ENCODE results near the gene ARHGEF28.

Gene ARHGEF28

DNA sequence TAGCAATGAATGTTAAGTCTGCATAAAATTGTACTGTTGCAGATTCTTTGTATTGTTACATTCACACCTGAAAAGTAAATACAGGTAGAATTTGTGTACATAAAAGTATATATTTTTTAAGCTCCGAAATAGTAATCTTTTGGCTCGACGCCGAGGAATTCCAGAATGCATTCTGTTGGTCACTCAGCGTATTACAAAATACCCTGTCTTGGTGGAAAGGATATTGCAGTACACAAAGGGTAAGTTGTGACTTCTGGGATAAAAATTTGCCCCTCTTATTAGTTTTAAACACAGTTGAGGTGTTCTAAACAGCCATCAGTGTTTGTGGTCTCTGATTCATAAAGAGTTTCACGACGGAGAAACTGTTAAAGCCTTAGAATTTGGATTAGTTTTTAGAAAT is 257.6 kb downstream of the ARHGEF28 start:
- TF ChIP-seq TAF1 (IDR thresholded peaks at IDR 0.05; ENCODE audit: borderline replicate concordance, insufficient read depth, low read length) (no peak), SIN3A (IDR thresholded peaks at IDR 0.05; ENCODE audit: borderline replicate concordance, insufficient read depth, low read length) (no peak), FOXP2 (optimal IDR thresholded peaks at IDR 0.05; ENCODE audit: borderline replicate concordance, extremely low read depth, extremely low read length, insufficient read depth) (no peak), POLR2AphosphoS5 (IDR thresholded peaks at IDR 0.05; ENCODE audit: low read depth, low read length) (no peak)

DNA sequence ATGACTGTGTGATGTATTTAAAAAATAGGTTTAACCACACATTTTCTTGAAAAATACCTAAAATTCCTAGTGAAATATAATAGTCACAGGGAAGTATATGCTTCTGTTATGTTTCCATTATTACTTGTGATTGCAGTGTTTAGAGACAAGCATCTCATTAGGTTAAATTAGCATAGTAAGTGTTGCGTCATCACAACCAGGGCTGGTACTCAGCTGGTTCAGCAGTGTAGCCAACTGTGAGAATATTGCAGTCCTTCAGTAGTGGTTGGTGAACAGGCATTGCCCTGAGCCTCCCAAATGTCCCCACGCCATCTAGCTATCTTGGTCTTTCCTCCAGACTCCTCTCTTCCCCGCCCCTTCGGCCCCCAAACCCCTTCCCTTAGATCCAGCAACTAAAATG is 261.7 kb downstream of the ARHGEF28 start:
- TF ChIP-seq TAF1 (IDR thresholded peaks at IDR 0.05; ENCODE audit: borderline replicate concordance, insufficient read depth, low read length) (no peak), FOXP2 (optimal IDR thresholded peaks at IDR 0.05; ENCODE audit: borderline replicate concordance, extremely low read depth, extremely low read length, insufficient read depth) (no peak), SIN3A (IDR thresholded peaks at IDR 0.05; ENCODE audit: borderline replicate concordance, insufficient read depth, low read length) (no peak), REST (IDR thresholded peaks at IDR 0.05; ENCODE audit: insufficient read depth in 1 of 2, low read depth in 2 of 2, low read length in 2 of 2) (no peak), POLR2AphosphoS5 (IDR thresholded peaks at IDR 0.05; ENCODE audit: low read depth, low read length) (no peak)

DNA sequence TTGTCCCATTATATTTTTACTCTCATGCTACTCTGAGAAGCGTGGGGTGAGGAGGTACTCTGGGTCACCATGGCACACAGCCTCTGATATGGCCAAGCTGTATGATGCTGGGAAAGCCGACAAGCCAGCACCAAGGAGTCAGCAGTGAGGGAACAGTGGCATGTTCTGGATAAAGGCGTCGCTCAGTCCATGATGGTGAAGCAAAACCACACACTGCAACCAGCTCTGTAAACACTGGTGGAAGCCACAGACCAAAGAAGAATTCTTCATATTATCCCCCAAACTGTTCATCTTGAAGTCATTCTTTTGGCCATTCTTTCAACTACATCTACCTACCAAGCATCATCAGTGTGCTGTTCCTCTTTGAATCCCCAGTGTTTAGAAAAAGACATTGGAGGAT is 264.6 kb downstream of the ARHGEF28 start:
- TF ChIP-seq FOXP2 (optimal IDR thresholded peaks at IDR 0.05; ENCODE audit: borderline replicate concordance, extremely low read depth, extremely low read length, insufficient read depth) (no peak), REST (IDR thresholded peaks at IDR 0.05; ENCODE audit: insufficient read depth in 1 of 2, low read depth in 2 of 2, low read length in 2 of 2) (no peak), TAF1 (IDR thresholded peaks at IDR 0.05; ENCODE audit: borderline replicate concordance, insufficient read depth, low read length) (no peak), POLR2AphosphoS5 (IDR thresholded peaks at IDR 0.05; ENCODE audit: low read depth, low read length) (no peak), SIN3A (IDR thresholded peaks at IDR 0.05; ENCODE audit: borderline replicate concordance, insufficient read depth, low read length) (no peak)

DNA sequence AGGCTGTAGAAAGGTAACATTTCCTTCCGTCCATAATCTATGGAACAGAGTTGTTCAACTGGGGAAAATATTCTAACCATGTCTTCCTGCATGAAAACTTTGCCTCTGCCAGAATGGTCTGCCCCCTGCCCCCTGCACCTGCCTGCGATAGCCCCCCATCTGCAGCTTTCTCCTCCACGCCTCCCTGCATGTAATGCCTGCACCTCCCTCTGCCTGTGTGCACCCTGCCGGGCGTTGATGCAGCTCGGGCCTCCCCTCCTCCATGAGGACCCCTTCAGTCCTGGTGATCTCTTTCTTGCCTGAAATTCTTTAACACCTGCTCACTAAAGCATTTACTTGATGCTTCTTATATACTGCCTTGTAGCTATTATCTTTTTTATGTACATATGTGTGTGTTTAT is 266.2 kb downstream of the ARHGEF28 start:
- TF ChIP-seq TAF1 (IDR thresholded peaks at IDR 0.05; ENCODE audit: borderline replicate concordance, insufficient read depth, low read length) = no peak
- TF ChIP-seq FOXP2 (optimal IDR thresholded peaks at IDR 0.05; ENCODE audit: borderline replicate concordance, extremely low read depth, extremely low read length, insufficient read depth) = no peak
- no peak for TF ChIP-seq REST (IDR thresholded peaks at IDR 0.05; ENCODE audit: insufficient read depth in 1 of 2, low read depth in 2 of 2, low read length in 2 of 2)
- no peak for TF ChIP-seq POLR2AphosphoS5 (IDR thresholded peaks at IDR 0.05; ENCODE audit: low read depth, low read length)
- no peak for TF ChIP-seq SIN3A (IDR thresholded peaks at IDR 0.05; ENCODE audit: borderline replicate concordance, insufficient read depth, low read length)

- TF ChIP-seq TAF1 (IDR thresholded peaks at IDR 0.05; ENCODE audit: borderline replicate concordance, insufficient read depth, low read length) (no peak), SIN3A (IDR thresholded peaks at IDR 0.05; ENCODE audit: borderline replicate concordance, insufficient read depth, low read length) (no peak), FOXP2 (optimal IDR thresholded peaks at IDR 0.05; ENCODE audit: borderline replicate concordance, extremely low read depth, extremely low read length, insufficient read depth) (no peak), POLR2AphosphoS5 (IDR thresholded peaks at IDR 0.05; ENCODE audit: low read depth, low read length) (no peak), REST (IDR thresholded peaks at IDR 0.05; ENCODE audit: insufficient read depth in 1 of 2, low read depth in 2 of 2, low read length in 2 of 2) (no peak)
Measured at GRCh38 chr5:73892806-73893205, 266.8 kb downstream of the ARHGEF28 start.
